K562 (cell line): ENCODE results near the gene ADAM23. TPM values are rescaled to one million over a fixed set of nuclear protein-coding genes. Genes with fewer than 3 reads are reported as not detected.

ENCODE experiments used
- ATAC-seq: fragments of 200-7000 bp; cut with Tn5 transposase; 3 replicates; pipeline ENCODE4 v1.9.1; 2020; ENCODE audit warnings: moderate library complexity
- BruUV-seq: library from RNA; stranded (reverse); fragments of 400-500 nt; replicated peaks from 2 replicates; lab custom pipeline; 2021; lab: Mats Ljungman, UMichigan
- CTCF ChIA-PET: fragments of 300-600 bp; formaldehyde crosslinking; extraction: SDS; loops from one replicate; lab custom pipeline; 2021; ENCODE audit warnings: low intra/inter-chr PET ratio; lab: Yijun Ruan, JAX
- POLR2A ChIA-PET: fragments of 300-600, 350-650 bp; sonication (Branson Sonifier 250); formaldehyde crosslinking; extraction: SDS; loops from one replicate; lab custom pipeline; 2021; ENCODE audit warnings: antibody characterized with exemption, inconsistent platforms; lab: Yijun Ruan, JAX
- DNase-seq, 4 experiments: peaks; one replicate each; pipeline versions ENCODE4 v3.0.0 to v3.0.0-alpha.2; 2011 to 2018; ENCODE audit warnings: low spot score in 3 of 4, mixed read lengths in 3 of 4; ENCODE audit errors: extremely low read depth in 1 of 4
- FAIRE-seq: peaks from 2 replicates; lab custom pipeline; 2011; peaks lifted over from hg19 to GRCh38; lab: Jason Lieb, UNC
- H2AFZ ChIP-seq: 2 replicates; pipeline ENCODE4 v1.6.0; 2011; ENCODE audit warnings: low read depth, low read length, control low read depth, inconsistent platforms
- H3K27ac ChIP-seq: fragments of 200-600 bp; 3 replicates; pipeline ENCODE4 v1.8.0; 2011; ENCODE audit warnings: low read depth, mild to moderate bottlenecking, control low read depth, inconsistent platforms, low read length, moderate library complexity, mixed read lengths; ENCODE audit errors: extremely low read depth
- H3K27me3 ChIP-seq, 2 experiments: fragments of 300-600 bp in 1 of 2; 2 replicates in 1 of 2; 3 replicates in 1 of 2; pipeline versions ENCODE4 v1.6.0 to v1.8.0; 2011; ENCODE audit warnings: inconsistent platforms in 2 of 2, low read length in 2 of 2, mild to moderate bottlenecking in 1 of 2, mixed read lengths in 1 of 2, moderate library complexity in 1 of 2; ENCODE audit not compliant: control insufficient read depth in 2 of 2, insufficient read depth in 2 of 2
- H3K36me3 ChIP-seq: fragments of 300-600 bp; 3 replicates; pipeline ENCODE4 v1.8.0; 2011; ENCODE audit warnings: mild to moderate bottlenecking, low read length, inconsistent platforms; ENCODE audit not compliant: control insufficient read depth, insufficient read depth
- H3K4me1 ChIP-seq, 2 experiments: fragments of 200-600 bp in 1 of 2; replicated peaks in 1 of 2; 2 replicates in 1 of 2; 3 replicates in 1 of 2; pipeline versions ENCODE4 v1.5.1 to v1.8.0; 2011; ENCODE audit warnings: inconsistent platforms in 2 of 2, low read length in 2 of 2, mild to moderate bottlenecking in 1 of 2, mixed read lengths in 1 of 2, moderate library complexity in 1 of 2; ENCODE audit not compliant: control insufficient read depth in 2 of 2, insufficient read depth in 2 of 2
- H3K4me2 ChIP-seq: 2 replicates; pipeline ENCODE4 v1.6.1; 2011; ENCODE audit warnings: low read length, control low read depth, inconsistent platforms, mixed read lengths; ENCODE audit not compliant: insufficient read depth
- H3K4me3 ChIP-seq: fragments of 200-600 bp; sonication (generic), shearing (Covaris generic); 2 replicates; pipeline ENCODE4 v1.5.1; 2016; ENCODE audit warnings: control low read depth, inconsistent platforms
- H3K79me2 ChIP-seq: fragments of 200-600 bp; 3 replicates; pipeline ENCODE4 v1.8.0; 2011; ENCODE audit warnings: low read length, inconsistent platforms; ENCODE audit not compliant: control insufficient read depth, insufficient read depth
- H3K9ac ChIP-seq, 2 experiments: 2 replicates each; pipeline versions ENCODE4 v1.6.0 to v1.6.1; 2011; ENCODE audit warnings: low read depth in 2 of 2, low read length in 2 of 2, control low read depth in 1 of 2, inconsistent platforms in 1 of 2, mild to moderate bottlenecking in 1 of 2, mixed read lengths in 1 of 2; ENCODE audit not compliant: insufficient read depth in 1 of 2
- H3K9me1 ChIP-seq: one replicate; pipeline ENCODE4 v1.6.0; 2011; ENCODE audit warnings: inconsistent platforms, mild to moderate bottlenecking, low read length, moderate library complexity; ENCODE audit not compliant: control insufficient read depth, insufficient read depth
- H3K9me3 ChIP-seq: replicated peaks from 2 replicates; pipeline ENCODE4 v1.5.1; 2011; ENCODE audit warnings: low read depth, low read length, inconsistent platforms; ENCODE audit not compliant: control insufficient read depth, insufficient read depth
- H4K20me1 ChIP-seq: replicated peaks from 2 replicates; pipeline ENCODE4 v1.6.1; 2011; ENCODE audit warnings: low read length, inconsistent platforms, mixed read lengths; ENCODE audit not compliant: control insufficient read depth, insufficient read depth
- ARNT ChIP-seq, 2 experiments: fragments of 450-650 bp; IDR thresholded peaks; 2 replicates each; pipeline ENCODE4 v1.6.1; 2016; ENCODE audit warnings: mild to moderate bottlenecking in 1 of 2
- EZH2 ChIP-seq: IDR thresholded peaks from 2 replicates; pipeline ENCODE4 v1.6.1; 2012; ENCODE audit warnings: low read depth, mild to moderate bottlenecking, inconsistent platforms, low read length, borderline replicate concordance
- FOXK1 ChIP-seq: sonication (generic); formaldehyde crosslinking; IDR thresholded peaks from 2 replicates; pipeline ENCODE4 v1.8.0; 2022; ENCODE audit warnings: missing genetic modification reagents, mild to moderate bottlenecking, borderline replicate concordance
- PPARD ChIP-seq: fragments of 250-450 bp; sonication (Bioruptor Pico); IDR thresholded peaks from 2 replicates; pipeline ENCODE4 v1.8.0; 2022; ENCODE audit warnings: inconsistent platforms, mild to moderate bottlenecking, moderate library complexity
- RBFOX2 ChIP-seq: fragments of 200-400 bp; formaldehyde crosslinking; IDR thresholded peaks from 2 replicates; pipeline ENCODE4 v1.6.1; 2017; ENCODE audit warnings: low read depth, mild to moderate bottlenecking, low read length, moderate library complexity
- SMC3 ChIP-seq: conservative IDR thresholded peaks from 2 replicates; pipeline ENCODE4 v1.6.1; 2011; ENCODE audit warnings: low read depth, low read length, improper control_type of control experiment; ENCODE audit not compliant: insufficient read depth
- SRSF7 ChIP-seq: fragments of 200-400 bp; formaldehyde crosslinking; optimal IDR thresholded peaks from 2 replicates; pipeline ENCODE3; 2017; ENCODE audit warnings: mild to moderate bottlenecking, low read depth, low read length
- TAF1 ChIP-seq: IDR thresholded peaks from 2 replicates; pipeline ENCODE4 v1.6.1; 2011; ENCODE audit warnings: mild to moderate bottlenecking, low read length, moderate library complexity; ENCODE audit not compliant: insufficient read depth, control insufficient read depth, severe bottlenecking; ENCODE audit errors: extremely low read depth
- ZNF197 ChIP-seq: fragments of 200-800 bp; sonication (Bioruptor generic); IDR thresholded peaks from 2 replicates; pipeline ENCODE4 v1.6.1; 2016; ENCODE audit warnings: low read depth, missing genetic modification characterization, missing compliant biosample characterization
- WGBS: fragments of 100-300 bp; shearing (Covaris generic); methylation state at CpG from one replicate; pipeline ENCODE4 v1.1.6; 2016; ENCODE audit warnings: low coverage, mixed read lengths; ENCODE audit not compliant: insufficient coverage; ENCODE audit errors: missing lambda C conversion rate; 5-methylcytosine and 5-hydroxymethylcytosine counted together
- in situ Hi-C: fragments of 300-500 bp; cut with MboI; formaldehyde crosslinking; loops from 4 replicates; pipeline ENCODE4 v1.15.0; 2018; ENCODE audit warnings: inconsistent platforms, mixed read lengths
- intact Hi-C: fragments of 100-400 bp; cut with micrococcal nuclease; formaldehyde crosslinking; loops from 2 replicates; pipeline ENCODE4 v1.14.2; 2022
- polyA plus RNA-seq, 8 experiments: library from polyadenylated mRNA; depleted of rRNA in 4 of 8; stranded (reverse) in 5 of 8; unstranded in 3 of 8; fragments of >200 nt; fragmentation: Nextera tagmentation in 2 of 8; fragmentation: Illumina TruSeq in 1 of 8; extraction: Ambion mirVana in 2 of 8; extraction: Trizol in 1 of 8; gene quantifications; 2 replicates each; pipeline versions ENCODE4 v1.2.1 to v1.2.3, GENCODE V29; 2011 to 2014; ENCODE audit warnings: inconsistent platforms in 1 of 8, missing spikeins in 1 of 8
- total RNA-seq, 7 experiments: library from RNA; depleted of rRNA in 6 of 7; stranded (reverse); fragments of >200 nt in 6 of 7; fragmentation: Illumina TruSeq in 2 of 7; extraction: Trizol in 2 of 7; gene quantifications; 2 replicates each; pipeline versions ENCODE4 v1.2.1 to v1.2.3, GENCODE V29; 2011 to 2021; ENCODE audit warnings: low replicate concordance in 1 of 7
- TF ChIP-seq, protein P1 (sequence below), 3 experiments: fragments of 200-800 bp in 1 of 3; fragments of 250-450 bp in 1 of 3; fragments of 450-650 bp in 1 of 3; sonication (Bioruptor Pico) in 1 of 3; sonication (Bioruptor generic) in 1 of 3; formaldehyde crosslinking in 1 of 3; IDR thresholded peaks; 2 replicates each; pipeline versions ENCODE4 v1.6.1 to v1.8.0; 2016 to 2022; ENCODE audit warnings: mild to moderate bottlenecking in 2 of 3, missing genetic modification characterization in 2 of 3, missing compliant biosample characterization in 1 of 3, moderate library complexity in 1 of 3
- TF ChIP-seq, protein P2 (sequence below): fragments of 450-650 bp; formaldehyde crosslinking; IDR thresholded peaks from 2 replicates; pipeline ENCODE4 v1.4.0; 2020; ENCODE audit warnings: mild to moderate bottlenecking, moderate library complexity

Gene ADAM23
- total and polyA plus RNA-seq, 9 of the 15 experiments (the other 6 are each of a cell fraction or from before 2014, with no cell fraction given): 0.02 TPM; not detected in 8

DNA sequence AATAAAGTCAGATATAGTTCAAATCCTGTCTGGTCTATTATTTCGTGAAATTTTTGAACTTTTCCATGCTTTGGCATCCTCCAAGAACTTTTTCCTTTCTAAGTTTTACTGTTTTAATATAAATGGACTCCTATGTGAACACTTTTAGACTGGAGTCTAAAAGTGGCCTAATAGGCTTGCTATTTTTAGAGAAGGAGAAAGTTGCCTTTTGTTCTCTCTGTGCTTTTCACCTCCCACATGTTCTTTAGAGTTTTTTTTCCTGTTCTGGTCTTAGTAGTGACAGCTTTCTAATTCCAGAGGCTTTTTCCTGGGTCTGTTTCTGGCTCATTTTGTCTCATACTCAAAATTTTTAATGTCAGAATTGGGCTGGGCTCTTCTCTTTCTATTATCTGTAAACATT, 72.2 kb downstream of the ADAM23 start (continued):
- TF ChIP-seq, protein P1, sequence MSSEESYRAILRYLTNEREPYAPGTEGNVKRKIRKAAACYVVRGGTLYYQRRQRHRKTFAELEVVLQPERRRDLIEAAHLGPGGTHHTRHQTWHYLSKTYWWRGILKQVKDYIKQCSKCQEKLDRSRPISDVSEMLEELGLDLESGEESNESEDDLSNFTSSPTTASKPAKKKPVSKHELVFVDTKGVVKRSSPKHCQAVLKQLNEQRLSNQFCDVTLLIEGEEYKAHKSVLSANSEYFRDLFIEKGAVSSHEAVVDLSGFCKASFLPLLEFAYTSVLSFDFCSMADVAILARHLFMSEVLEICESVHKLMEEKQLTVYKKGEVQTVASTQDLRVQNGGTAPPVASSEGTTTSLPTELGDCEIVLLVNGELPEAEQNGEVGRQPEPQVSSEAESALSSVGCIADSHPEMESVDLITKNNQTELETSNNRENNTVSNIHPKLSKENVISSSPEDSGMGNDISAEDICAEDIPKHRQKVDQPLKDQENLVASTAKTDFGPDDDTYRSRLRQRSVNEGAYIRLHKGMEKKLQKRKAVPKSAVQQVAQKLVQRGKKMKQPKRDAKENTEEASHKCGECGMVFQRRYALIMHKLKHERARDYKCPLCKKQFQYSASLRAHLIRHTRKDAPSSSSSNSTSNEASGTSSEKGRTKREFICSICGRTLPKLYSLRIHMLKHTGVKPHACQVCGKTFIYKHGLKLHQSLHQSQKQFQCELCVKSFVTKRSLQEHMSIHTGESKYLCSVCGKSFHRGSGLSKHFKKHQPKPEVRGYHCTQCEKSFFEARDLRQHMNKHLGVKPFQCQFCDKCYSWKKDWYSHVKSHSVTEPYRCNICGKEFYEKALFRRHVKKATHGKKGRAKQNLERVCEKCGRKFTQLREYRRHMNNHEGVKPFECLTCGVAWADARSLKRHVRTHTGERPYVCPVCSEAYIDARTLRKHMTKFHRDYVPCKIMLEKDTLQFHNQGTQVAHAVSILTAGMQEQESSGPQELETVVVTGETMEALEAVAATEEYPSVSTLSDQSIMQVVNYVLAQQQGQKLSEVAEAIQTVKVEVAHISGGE (CRISPR knock-in tag; IDR thresholded peaks at IDR 0.05): no peak
- no peak for TF ChIP-seq ZNF197 (CRISPR knock-in tag)
- no peak for TF ChIP-seq PPARD
- no peak for TF ChIP-seq FOXK1 (CRISPR knock-in tag)
- no peak for TF ChIP-seq RBFOX2
- no peak for TF ChIP-seq ARNT (IDR thresholded peaks at IDR 0.05)

DNA sequence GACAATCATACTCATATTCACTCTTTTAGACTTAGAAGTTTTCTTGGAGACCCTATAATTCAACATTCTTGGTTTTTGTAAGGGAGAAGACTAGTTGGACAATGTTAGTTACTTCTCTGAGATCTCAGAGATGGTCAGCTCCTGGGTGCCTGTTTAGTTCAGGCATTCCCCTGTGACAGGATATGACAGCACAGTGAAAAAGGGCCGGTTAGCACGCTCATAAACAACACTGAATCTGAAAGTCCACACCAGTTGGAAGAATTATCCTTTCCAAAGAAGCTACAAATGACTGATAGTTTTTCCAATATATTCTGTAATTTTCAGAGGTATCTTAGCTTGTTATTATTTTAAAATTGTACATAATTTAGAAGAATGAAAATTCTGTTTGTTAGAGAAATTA, 75.7 kb downstream of the ADAM23 start:
- no TSS peak for BruUV-seq
- Histone ChIP-seq H3K27ac (no peak overlapping the region), H3K79me2 (no peaks in the 10 kb centered on the region), H3K4me1 (no peaks in the 10 kb centered on the region), H3K9me3 (no peaks in the 10 kb centered on the region), H3K36me3 (no peaks in the 10 kb centered on the region), H3K9me1 (no peaks in the 10 kb centered on the region)
- WGBS: 7% methylated on average over 2 of the region's 2 CpGs
- intact Hi-C loops: no loop called here
- TF ChIP-seq EZH2: no peak
- TF ChIP-seq, protein P2, sequence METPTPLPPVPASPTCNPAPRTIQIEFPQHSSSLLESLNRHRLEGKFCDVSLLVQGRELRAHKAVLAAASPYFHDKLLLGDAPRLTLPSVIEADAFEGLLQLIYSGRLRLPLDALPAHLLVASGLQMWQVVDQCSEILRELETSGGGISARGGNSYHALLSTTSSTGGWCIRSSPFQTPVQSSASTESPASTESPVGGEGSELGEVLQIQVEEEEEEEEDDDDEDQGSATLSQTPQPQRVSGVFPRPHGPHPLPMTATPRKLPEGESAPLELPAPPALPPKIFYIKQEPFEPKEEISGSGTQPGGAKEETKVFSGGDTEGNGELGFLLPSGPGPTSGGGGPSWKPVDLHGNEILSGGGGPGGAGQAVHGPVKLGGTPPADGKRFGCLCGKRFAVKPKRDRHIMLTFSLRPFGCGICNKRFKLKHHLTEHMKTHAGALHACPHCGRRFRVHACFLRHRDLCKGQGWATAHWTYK: no peak
- no peak for TF ChIP-seq SMC3
- no peak for TF ChIP-seq TAF1
- no peak for TF ChIP-seq SRSF7
- TF ChIP-seq, all 486 proteins: peak for 0
- H3K4me3 ChIP-seq: no peak overlapping the region
- no peak overlapping the region for H3K4me2 ChIP-seq
- FAIRE-seq (no peak), ATAC-seq (no peak), DNase-seq (no peak)
- no peaks in the 10 kb centered on the region for H3K27me3 ChIP-seq
- ChIA-PET POLR2A (no interaction called here), CTCF (no interaction called here)
- in situ Hi-C loops: no loop called here
- no peak overlapping the region for H2AFZ ChIP-seq
- no peak overlapping the region for H3K9ac ChIP-seq
- H4K20me1 ChIP-seq: no peaks in the 10 kb centered on the region
